ENCODE results near the gene RTTN. TPM values are rescaled to one million over a fixed set of nuclear protein-coding genes. Genes with fewer than 3 reads are reported as not detected.

RTTN gene
- total and polyA plus RNA-seq, 10 of the 15 experiments (the other 5 are each of a cell fraction or from before 2014, with no cell fraction given) = 9.4 to 36.6 (median 15.7) TPM

GRCh38 chr18:70021498-70021897 is 184.0 kb downstream of the RTTN start:
- ChIA-PET POLR2A (no interaction called here), SMC1A (ENCODE audit: uncharacterized antibody, unreplicated experiment) (interaction anchor here (1.0 to 2.8 kb wide), 2 partner anchors 15 to 31 kb away, joined by 3 to 7 read pairs; no protein-coding TSS in a partner anchor), RAD21 (ENCODE audit: unreplicated experiment) (interaction anchor here (1.2 kb wide), 1 partner anchor 123 kb away, joined by 3 read pairs; no protein-coding TSS in a partner anchor), CTCF (interaction anchor here (1.1 kb wide), 1 partner anchor 18 kb away, joined by 3 read pairs; no protein-coding TSS in a partner anchor)
- no peak for ATAC-seq
- DNase-seq (ENCODE audit: low read depth, low spot score) = no peak
- H4K20me1 ChIP-seq (ENCODE audit: control insufficient read depth, insufficient read depth) = no peaks in the 10 kb centered on the region
- BruUV-seq (replicated peaks) = no TSS peak
- H3K9ac ChIP-seq (ENCODE audit: control insufficient read depth, insufficient read depth, low read length) = no peak overlapping the region
- no peaks in the 10 kb centered on the region for H3K79me2 ChIP-seq (ENCODE audit: control insufficient read depth, insufficient read depth, low read length)
- intact Hi-C loops (cut with micrococcal nuclease; ENCODE audit: unreplicated experiment) = no loop called here
- H3K4me1 ChIP-seq (ENCODE audit: control insufficient read depth, insufficient read depth, low read length) = no peaks in the 10 kb centered on the region
- H3K4me3 ChIP-seq = no peak overlapping the region
- in situ Hi-C loops (cut with MboI) = no loop called here
- H3K36me3 ChIP-seq (ENCODE audit: control insufficient read depth in 2 of 2, insufficient read depth in 2 of 2, low read length in 1 of 2) = peaks cover 4 to 11% of the 10 kb centered on the region in 2 experiments
- no peak overlapping the region for H3K27ac ChIP-seq (ENCODE audit: control insufficient read depth, insufficient read depth)
- WGBS (ENCODE audit: insufficient coverage, insufficient replicate concordance, low lambda C conversion rate, missing lambda C conversion rate) = 100% methylated on average over 1 of the region's 1 CpG
- no peak overlapping the region for H3K4me2 ChIP-seq (ENCODE audit: control insufficient read depth, insufficient read depth)
- no peaks in the 10 kb centered on the region for H3K9me3 ChIP-seq (replicated peaks; ENCODE audit: control insufficient read depth, insufficient read depth, low read length)
- no peak for FAIRE-seq
- H2AFZ ChIP-seq (ENCODE audit: control insufficient read depth, low read depth, low read length) = no peak overlapping the region
- no peaks in the 10 kb centered on the region for H3K27me3 ChIP-seq (replicated peaks in 1 of 2; ENCODE audit: control insufficient read depth in 2 of 2, insufficient read depth in 2 of 2, low read length in 1 of 2)
- TF ChIP-seq CTCF (IDR thresholded peaks at IDR 0.05 in 2 of 3, conservative IDR thresholded peaks at IDR 0.05 in 1 of 3; ENCODE audit: control insufficient read depth in 2 of 3, extremely low read depth in 1 of 3, insufficient read depth in 1 of 3, low read depth in 3 of 3, low read length in 3 of 3) (no peak), BCL11A (IDR thresholded peaks at IDR 0.05; ENCODE audit: low read depth, low read length) (no peak), KDM1A (IDR thresholded peaks at IDR 0.05; ENCODE audit: borderline replicate concordance) (no peak), NBN (IDR thresholded peaks at IDR 0.05) (no peak), ZBTB4 (CRISPR knock-in tag; IDR thresholded peaks at IDR 0.05) (no peak), RUNX3 (IDR thresholded peaks at IDR 0.05; ENCODE audit: low read length) (no peak), CUX1 (IDR thresholded peaks at IDR 0.05; ENCODE audit: insufficient replicate concordance, low read depth, low read length) (no peak), SMC3 (IDR thresholded peaks at IDR 0.05; ENCODE audit: borderline replicate concordance, low read length) (no peak), STAT3 (IDR thresholded peaks at IDR 0.05; ENCODE audit: low read depth, low read length) (no peak), POLR2AphosphoS5 (IDR thresholded peaks at IDR 0.05; ENCODE audit: low read length) (no peak), ZBTB33 (IDR thresholded peaks at IDR 0.05) (no peak), NFIC (IDR thresholded peaks at IDR 0.05; ENCODE audit: low read depth, low read length) (no peak), ATF7 (IDR thresholded peaks at IDR 0.05; ENCODE audit: low read depth) (no peak)
